NCI-H2107 treated with DMSO at 0.1 percent for 48 hours (cell line): ENCODE data around the gene SBNO1.
"Not testable (repeated sequence)": the region's sequence is repeated elsewhere in the genome, so short reads cannot be mapped to it uniquely, and the experiment has no call there.

ENCODE experiments used
- DNase-seq: peaks from one replicate; lab custom pipeline; 2025; ENCODE audit not compliant: unreplicated experiment; lab: John Stamatoyannopoulos, UW

Gene SBNO1

DNA sequence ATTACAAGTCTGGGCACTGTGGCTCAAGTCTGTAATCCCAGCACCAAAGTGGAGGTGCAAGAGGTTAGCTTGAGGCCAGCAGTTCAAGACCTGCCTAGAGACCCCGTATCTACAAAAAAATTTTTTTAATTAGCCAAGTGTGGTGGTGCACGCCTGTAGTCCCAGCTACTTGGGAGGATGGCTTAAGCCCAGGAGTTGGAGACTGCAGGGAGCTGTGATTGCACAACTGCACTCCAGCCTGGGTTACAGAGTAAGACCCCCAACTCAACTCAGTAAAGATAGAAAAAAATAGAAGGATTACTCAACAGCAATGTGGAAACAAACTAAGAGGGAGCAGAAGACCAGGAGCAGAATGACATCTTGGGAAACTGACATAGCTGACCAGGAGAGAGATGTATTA is 13.3 kb downstream of the SBNO1 start:
- no peak for DNase-seq

DNA sequence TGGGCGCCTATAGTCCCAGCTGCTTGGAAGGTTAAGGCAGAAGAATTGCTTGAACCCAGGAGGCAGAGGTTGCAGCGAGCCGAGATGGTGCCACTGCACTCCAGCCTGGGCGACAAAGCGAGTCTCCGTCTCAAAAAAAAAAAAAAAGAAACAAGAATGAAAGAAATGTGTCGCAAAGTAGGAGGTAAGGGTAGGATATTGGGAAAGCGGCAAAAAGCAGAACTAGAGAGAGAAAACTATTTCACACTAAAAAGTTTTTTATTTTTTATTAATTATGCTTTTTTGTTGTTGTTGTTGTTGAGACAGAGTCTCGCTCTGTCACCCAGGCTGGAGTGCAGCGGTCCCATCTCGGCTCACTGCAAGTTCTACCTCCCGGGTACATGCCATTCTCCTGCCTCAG is 17.7 kb downstream of the SBNO1 start:
- no peak for DNase-seq

DNA sequence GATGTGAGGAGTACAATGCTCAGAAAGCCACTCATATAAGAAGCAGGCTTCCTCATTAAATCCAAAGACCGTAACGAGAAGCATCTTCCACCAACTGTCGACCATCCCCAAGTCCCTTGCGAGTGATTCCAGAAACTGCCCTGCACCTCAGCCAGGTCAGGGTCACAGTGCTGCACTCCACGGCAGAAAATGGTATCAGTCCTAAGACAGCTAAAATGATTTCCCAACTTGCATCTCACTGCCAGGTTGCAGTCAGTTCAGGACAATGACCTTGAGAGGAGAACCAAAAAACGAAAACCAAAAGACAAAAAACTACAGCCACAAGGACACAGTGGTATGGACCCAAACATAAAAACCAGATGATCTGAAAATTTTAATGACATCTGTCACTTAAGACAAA is 20.6 kb downstream of the SBNO1 start:
- no peak for DNase-seq

DNA sequence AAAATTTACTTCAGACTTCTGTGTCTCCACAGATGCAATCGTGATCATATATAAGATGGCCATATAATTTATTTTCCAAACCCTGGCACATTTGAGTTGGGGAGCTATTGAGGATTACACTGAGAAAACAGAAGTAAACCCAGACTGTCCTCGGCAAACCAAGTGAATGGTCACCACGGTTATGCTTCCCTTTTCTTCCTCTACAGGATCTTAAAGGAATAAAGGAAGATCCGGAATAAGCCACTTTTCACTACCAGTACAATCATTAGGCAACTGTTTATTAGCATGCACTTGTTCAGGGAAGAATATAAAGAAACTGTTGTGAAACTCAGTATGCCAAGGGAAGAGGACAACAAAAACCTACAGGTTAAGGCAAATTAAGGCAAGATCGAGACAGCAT is 27.6 kb downstream of the SBNO1 start:
- DNase-seq, result no peak

DNA sequence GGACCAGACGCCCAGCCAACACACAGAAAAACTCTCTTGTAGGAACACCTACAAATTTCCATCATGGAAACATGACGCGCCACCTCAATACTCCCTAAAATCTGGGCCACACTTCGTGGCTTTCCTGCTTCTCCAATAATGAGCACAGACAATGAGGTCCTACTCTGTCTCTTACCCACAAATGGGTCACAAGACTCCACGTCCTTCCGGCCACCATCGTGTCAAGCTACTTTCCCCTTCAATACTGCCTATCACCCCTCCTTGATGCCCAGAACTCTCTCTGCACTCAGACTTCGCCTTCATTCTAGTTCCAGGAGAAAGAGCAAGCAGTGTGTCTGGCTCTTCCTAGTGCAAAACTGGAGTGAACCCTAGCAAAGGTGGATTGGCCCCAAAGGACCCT is 28.1 kb downstream of the SBNO1 start:
- DNase-seq, result no peak

DNA sequence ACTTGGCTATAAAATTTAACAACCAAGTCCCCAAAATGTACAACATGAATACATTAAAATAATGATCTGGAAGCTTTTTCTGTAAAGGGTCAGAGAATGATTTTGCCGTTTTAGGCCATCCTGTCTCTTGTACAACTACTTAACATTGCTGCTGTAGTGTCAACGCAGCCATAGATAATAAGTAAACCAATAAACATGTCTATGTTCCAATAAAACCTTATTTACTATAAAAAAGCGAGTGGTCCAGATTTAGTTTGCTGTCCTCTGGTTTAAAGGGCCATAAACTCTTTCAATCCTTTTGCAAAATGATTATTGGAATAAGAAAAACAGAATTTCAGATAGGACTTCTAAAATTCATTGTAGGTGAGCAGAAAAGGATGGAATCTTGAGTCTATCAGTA is 29.2 kb downstream of the SBNO1 start:
- DNase-seq, result no peak

DNA sequence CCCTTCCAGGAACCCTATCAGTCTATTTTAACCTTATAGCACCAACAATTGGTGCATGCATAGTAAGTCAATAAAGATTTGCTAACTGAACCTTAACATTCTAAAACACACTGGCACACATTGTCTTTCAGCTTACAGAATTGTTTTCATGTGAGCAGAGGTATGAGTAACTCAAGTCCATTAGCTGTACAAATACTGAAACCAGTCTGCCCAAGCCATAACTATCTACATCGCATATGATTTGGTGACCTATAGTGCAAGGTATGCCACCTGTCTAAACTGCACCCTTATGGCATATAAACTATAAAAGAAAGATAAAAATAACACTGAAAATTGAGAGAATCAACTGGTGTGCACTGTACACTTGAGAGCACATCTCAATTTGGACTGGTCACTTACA is 34.8 kb downstream of the SBNO1 start:
- no peak for DNase-seq

DNA sequence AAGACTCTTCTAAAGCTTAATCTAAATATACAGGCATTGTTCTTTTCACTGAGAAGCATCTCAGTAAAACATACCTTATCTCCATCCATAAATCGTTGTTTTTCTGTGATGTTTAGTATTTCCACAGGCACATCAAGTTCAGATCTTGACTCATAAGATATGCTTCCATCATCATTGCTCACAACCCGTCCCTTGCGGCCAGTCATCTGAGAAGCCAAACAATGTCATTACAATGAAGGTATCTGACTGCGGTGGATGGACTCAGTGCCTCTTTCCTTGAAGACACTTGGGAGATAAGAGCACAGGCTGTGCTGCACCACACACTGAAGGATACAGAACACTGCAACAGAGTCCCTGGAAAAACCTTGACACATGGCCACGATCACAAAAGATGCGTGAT is 44.8 kb downstream of the SBNO1 start:
- no peak for DNase-seq

DNA sequence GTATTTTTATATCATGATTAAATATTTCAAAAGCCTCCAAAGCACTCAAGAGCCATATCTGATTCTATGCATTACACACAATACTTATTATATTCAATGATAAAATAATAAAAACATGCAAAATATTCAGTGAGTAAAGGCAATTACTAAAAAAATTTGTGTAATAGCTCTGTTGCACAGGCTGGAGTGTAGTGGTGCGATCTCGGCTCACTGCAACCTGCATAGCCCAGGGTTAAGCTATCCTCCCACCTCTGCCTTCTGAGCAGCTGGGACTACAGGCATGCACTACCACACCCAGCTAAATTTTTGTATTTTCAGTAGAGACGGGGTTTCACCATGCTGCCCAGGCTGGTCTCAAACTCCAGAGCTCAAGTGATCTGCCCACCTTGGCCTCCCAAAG is 45.4 kb downstream of the SBNO1 start:
- no peak for DNase-seq

DNA sequence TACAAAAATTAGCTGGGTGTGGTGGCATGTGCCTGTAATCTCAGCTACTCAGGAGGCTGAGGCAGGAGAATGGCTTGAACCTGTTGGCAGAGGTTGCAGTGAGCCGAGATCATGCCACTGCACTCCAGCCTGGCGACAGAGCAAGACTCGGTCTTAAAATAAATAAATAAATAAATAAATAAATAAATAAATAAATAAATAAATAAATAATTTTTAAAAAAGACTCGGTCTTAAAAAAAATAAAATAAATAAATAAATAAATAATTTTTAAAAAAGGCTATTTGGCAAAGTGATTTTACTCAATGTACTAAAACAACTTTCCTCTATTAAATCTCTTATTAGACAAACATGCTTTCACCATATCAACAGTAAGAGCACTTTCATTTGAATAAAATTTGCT is 51.6 kb downstream of the SBNO1 start:
- not testable (repeated sequence) for DNase-seq

DNA sequence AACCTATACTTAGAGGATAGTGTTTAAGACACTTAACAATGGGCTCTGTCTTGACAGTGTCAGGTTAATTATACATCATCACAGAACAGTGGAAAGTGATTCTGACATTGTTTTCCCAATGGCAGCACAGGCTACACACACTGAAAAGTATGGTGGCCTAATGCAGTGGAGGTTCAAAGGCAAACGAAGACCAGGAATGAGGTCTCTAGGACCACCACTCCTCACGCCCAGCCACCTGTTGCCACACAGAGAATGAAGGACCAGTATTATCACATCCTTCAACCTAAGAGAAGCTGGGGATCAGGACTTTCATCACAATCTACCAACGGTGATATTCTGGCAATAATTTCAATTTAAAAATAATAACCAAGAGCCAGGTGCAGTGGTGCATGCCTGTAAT is 58.4 kb downstream of the SBNO1 start:
- DNase-seq, result no peak

DNA sequence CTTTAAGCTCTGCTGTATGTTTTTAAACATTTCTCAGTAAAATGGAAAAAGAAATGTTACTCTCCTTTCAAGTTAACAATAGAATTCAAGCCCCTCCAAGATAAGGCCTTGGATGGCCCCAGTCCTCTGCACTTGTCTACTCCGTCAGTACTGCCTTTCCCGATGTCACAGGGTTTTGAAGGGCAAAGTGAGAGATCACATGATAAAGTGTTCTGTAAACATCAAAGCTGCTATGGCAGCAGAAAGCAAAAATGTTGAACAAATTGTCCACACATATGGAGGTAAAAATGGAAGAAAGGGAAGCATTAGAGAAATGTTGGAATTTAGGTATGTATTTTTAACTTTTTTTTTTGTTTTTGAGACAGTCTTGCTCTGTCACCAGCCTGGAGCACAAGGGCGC is 59.5 kb downstream of the SBNO1 start:
- no peak for DNase-seq

DNA sequence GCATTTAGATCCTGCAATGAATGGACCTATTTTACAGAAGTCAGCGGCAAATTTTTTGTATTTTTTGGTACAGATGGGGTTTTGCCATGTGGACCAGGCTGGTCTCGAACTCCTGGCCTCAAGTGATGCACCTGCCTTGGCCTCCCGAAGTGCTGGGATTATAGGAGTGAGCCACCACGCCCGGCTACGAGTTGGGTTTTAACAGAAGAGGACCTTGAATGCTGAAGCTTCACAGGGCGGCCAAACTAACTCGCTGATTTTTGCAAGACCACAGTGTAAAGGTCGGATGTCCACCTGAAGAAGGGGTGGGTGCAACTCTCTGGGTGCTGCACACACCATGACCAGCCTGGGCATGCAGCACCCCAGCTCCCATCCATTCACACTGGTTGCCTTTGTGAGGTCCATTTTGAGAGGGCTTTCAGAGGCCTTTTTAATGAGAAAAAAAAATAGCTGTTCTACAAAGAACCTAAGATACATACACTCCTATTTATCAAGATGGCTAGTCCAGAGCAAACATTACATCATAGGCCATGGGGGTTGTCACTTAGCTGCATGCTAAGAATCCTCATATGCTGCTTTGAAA is 71.4 kb downstream of the SBNO1 start:
- DNase-seq, result no peak

DNA sequence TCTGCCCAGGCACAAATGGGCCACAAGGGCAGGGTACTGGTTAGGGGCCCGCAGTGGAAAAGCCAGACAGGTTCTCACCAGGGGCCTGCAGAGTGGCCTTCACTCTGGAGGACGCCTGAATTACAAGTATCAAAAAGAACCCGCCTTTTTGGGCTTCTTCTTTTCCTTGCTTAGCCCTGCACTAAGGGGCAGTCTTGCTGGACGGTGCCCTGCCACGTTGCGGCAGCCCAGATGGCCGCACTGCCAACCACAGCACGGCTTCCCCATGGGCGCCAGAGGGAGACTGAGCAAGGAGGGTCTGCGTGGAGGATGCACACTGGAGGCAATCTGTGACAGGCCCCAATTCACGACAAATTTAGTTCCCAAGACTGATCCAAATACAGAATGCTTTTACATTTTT is 74.7 kb downstream of the SBNO1 start:
- no peak for DNase-seq

DNA sequence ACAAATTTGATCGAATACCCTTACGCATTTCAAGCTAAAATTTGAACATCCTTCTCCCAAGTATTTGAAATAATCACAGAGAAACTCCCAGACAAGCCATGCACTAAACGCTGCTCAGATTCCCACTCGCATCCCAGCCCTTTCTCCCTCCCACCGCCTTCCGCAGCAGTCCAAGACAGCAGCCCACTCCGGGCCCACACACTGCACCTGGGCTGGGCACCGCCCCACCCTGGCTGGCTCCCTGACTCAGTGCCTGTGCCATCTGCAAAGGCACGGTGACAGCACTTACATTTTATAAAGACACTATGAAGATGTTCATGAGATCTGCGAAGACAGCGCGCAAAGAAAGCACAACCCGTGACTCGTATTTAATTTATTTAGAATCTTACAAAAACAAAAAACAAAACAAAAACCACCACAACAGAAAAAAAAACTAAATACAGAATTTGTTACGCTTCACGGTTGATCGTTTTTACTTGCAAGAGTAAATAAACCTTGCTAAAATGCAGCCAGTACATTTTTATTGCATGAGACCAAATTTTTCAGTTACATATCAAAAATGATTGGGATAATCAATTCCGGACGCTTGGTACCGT is 75.8 kb downstream of the SBNO1 start:
- no peak for DNase-seq

DNA sequence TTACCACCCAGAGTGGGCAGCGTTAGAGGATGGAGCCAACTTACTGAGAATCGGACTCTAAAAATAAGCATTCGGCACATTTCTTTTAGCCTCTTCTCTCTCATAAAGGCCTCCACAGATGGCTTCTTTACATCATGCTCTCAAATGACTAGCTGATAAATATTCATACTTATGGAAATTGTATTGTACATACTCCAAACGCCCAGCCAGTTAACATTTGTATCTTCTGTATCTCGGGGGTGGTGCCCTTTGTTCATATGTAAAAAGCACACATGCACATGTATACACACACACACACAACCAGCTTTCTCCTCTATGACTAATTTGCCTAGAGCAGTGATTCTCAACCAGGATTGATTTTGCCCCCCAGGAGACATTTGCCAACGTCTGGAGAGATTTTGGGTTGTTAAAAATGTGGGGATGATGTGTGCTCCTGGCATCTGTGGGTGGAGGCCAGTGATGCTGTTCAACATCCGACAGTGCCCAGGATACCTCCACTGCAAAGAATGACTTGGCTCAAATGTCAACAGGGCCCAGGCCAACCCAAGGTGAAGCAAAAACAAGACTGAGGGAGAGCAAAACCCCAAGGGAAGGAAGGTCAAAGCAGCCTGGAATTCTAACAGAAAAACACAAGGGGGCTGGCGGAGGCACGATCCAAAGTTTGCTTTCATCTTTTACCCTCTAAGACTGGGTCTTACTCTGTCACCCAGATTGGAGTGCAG is 77.8 kb downstream of the SBNO1 start:
- no peak for DNase-seq

DNA sequence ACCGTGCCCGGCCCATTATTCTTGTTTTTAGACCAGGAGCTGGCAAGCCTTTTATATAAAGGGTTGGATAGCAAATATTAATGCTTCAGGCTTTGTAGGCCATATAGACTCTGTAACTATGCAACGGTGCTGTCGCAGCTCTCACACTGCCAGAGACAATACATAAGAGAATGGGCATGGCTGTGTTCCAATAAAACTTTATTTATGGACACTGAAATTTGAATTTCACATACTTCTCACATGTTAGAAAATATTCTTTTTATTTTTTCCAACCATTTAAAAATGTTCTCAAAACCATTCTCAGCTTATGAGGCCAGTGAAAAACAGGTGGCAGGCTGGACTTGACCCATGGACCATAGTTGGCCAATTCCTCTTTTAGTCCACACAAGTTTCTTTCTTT is 80.0 kb downstream of the SBNO1 start:
- no peak for DNase-seq

DNA sequence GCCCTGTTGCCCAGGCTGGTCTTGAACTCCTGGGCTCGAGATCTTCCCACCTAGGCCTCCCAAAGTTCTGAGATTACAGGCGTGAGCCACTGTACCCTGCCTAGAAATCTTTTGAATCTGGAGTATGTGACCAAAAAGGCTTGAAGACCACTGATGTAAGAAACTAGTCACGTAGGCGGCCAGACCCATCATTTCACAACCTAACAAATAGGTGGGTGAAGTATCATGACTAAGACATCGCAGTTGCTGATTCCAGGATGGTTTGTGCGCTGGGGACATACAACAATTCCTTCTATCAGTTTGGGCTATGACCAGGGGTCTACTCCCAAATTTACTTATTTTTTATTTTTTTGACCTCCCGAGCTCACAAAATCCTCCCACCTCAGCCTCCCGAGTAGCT is 81.2 kb downstream of the SBNO1 start:
- DNase-seq, result no peak

DNA sequence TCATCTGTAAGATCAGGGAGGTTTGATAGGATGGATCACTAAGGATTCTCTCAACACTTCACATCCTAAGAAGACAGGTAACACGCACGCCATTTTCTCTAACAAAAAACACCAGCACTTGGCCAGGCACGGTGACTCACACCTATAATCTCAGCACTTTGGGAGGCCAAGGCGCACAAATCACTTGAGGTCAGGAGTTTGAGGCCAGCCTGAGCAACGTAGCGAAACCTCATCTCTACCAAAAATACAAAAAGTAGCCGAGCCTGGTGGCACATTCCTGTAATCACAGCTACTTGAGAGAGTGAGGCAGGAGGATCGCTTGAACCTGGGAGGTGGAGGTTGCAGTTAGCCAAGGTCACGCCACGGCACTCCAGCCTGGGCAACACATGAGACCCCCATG is 82.5 kb downstream of the SBNO1 start:
- DNase-seq, result no peak

DNA sequence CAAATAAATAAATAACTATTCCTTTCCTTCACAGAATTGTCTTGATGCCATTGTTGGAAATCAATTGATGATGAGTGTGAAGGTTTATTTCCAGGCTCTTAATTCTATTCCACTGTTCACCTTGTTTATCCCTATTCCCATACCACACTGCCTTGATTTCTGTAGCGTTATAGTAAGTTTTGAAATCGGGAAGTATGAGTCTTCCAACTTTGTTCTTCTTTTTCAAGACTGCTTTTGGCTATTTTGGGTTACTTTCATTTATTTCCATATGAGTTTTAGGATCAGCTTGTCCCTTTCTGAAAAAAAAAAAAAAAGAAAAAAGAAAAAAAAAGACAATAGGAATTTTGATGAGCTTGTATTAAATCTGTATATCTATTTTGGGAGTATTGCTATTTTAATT is 83.7 kb downstream of the SBNO1 start:
- DNase-seq, result no peak

DNA sequence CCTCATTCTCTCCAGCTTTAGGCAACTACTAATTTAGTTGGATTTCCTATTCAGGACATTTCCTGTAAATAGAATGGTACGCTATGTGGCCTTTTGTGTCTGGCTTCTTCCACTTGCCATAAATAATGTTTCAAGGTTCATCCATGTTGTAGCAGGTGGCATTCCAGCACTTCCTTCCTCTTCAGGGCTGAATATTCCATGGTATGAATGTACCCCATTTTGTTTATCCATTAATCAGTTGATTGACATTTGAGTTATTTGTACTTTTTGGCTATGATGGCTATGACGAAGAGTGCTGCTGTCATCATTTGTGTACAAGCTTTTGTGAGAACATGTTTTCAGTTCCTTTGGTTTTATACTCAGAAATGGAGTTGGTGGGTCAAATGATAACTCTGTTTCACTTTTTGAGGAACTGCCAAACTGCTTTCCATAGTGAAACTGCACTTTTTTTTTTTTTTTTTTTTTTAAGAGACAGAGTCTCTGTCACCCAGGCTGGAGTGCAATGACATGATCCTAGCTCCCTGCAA is 86.5 kb downstream of the SBNO1 start:
- DNase-seq, result no peak

DNA sequence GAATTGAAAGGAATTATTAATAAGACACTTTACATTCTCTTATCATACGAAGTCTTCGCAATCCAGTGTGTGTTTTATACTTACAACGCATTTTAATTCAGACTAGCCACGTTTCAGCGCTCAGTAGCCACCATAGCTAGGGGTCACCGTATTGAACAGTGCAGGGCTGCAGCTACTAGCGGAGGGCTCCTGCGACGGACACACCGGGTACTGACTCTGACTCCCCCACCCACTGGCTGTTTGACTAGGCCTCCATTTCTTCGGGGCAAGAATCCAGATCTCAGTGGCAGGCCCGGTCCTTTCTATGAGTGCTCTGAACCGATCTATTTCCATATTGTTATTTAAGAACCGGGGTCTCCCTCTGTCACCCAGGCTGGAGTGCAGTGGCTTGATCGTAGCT is 91.5 kb downstream of the SBNO1 start:
- no peak for DNase-seq
